Panc1 (cell line): ENCODE results near the gene CDK17.

ENCODE experiments used
- POLR2AphosphoS5 ChIP-seq: IDR thresholded peaks from 2 replicates; pipeline ENCODE4 v1.6.1; 2012; ENCODE audit warnings: mild to moderate bottlenecking, low read depth, low read length, moderate library complexity
- REST ChIP-seq, 2 experiments: IDR thresholded peaks; 2 replicates each; pipeline ENCODE4 v1.6.1; 2011 to 2012; ENCODE audit warnings: low read depth in 2 of 2, control low read depth in 1 of 2, low read length in 1 of 2, mild to moderate bottlenecking in 1 of 2, moderate library complexity in 1 of 2; ENCODE audit not compliant: insufficient read depth in 1 of 2
- TF ChIP-seq, protein P1 (sequence below): fragments of 450-650 bp; IDR thresholded peaks from 2 replicates; pipeline ENCODE4 v1.5.1; 2017; ENCODE audit warnings: mild to moderate bottlenecking

GRCh38 chr12:96329545-96329944 is 70.7 kb downstream of the CDK17 start:
- TF ChIP-seq, protein P1, sequence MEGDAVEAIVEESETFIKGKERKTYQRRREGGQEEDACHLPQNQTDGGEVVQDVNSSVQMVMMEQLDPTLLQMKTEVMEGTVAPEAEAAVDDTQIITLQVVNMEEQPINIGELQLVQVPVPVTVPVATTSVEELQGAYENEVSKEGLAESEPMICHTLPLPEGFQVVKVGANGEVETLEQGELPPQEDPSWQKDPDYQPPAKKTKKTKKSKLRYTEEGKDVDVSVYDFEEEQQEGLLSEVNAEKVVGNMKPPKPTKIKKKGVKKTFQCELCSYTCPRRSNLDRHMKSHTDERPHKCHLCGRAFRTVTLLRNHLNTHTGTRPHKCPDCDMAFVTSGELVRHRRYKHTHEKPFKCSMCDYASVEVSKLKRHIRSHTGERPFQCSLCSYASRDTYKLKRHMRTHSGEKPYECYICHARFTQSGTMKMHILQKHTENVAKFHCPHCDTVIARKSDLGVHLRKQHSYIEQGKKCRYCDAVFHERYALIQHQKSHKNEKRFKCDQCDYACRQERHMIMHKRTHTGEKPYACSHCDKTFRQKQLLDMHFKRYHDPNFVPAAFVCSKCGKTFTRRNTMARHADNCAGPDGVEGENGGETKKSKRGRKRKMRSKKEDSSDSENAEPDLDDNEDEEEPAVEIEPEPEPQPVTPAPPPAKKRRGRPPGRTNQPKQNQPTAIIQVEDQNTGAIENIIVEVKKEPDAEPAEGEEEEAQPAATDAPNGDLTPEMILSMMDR, result no peak
- TF ChIP-seq POLR2AphosphoS5 (no peak), REST (IDR thresholded peaks at IDR 0.05; ENCODE audit: insufficient read depth in 1 of 2, low read depth in 2 of 2, low read length in 1 of 2) (no peak)
